Measurements from ENCODE around the gene DBR1.

DBR1 gene

DNA sequence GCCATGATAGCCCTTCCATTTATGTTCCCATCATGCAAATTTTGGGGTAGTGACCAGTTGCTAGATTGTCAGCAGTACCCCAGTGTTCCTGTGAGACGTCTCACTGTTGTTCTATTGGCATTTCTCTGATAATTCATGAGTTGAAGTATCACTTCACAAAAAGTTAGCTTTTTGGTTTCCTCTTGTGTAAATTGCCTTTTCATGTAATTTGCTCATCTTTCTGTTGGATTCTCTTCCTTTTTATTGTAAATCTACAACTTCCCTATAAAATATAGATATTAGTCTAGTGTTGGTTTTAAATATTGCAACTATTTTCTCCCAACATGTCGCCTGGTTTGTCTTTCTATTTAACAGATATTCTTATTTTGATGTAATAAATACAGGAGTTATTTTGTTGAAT is 35.0 kb downstream of the DBR1 start:
- TF ChIP-seq, protein P1, sequence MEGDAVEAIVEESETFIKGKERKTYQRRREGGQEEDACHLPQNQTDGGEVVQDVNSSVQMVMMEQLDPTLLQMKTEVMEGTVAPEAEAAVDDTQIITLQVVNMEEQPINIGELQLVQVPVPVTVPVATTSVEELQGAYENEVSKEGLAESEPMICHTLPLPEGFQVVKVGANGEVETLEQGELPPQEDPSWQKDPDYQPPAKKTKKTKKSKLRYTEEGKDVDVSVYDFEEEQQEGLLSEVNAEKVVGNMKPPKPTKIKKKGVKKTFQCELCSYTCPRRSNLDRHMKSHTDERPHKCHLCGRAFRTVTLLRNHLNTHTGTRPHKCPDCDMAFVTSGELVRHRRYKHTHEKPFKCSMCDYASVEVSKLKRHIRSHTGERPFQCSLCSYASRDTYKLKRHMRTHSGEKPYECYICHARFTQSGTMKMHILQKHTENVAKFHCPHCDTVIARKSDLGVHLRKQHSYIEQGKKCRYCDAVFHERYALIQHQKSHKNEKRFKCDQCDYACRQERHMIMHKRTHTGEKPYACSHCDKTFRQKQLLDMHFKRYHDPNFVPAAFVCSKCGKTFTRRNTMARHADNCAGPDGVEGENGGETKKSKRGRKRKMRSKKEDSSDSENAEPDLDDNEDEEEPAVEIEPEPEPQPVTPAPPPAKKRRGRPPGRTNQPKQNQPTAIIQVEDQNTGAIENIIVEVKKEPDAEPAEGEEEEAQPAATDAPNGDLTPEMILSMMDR (IDR thresholded peaks at IDR 0.05; ENCODE audit: insufficient read depth, low read length, poor library complexity, severe bottlenecking) = no peak
- no peak for DNase-seq (ENCODE audit: extremely low read depth, insufficient read length)
- H3K36me3 ChIP-seq (ENCODE audit: control insufficient read depth, insufficient read depth, low read length) = no peaks in the 10 kb centered on the region
- H3K27me3 ChIP-seq (replicated peaks; ENCODE audit: control insufficient read depth, insufficient read depth, low read length) = no peaks in the 10 kb centered on the region
- no peak overlapping the region for H3K4me3 ChIP-seq (replicated peaks; ENCODE audit: low read depth, low read length)

DNA sequence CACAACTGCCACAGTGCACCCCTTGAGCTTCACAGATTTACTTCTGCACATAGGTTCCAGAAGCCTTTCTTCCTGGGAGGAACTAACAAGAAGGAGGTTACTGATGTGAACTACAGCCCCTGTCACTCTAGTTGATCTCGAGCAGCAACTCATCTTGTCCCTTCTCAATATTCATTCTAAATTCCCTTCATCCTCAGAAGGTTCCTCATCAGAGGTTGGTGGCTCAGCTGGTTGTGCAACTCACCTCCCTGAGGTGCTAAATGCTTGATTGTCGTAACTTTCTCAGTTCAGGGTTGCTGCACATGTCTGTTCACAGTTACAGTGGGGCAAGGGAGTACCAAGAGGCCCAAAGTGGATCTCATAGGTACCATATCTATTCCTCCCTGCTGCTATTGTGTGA is 36.9 kb downstream of the DBR1 start:
- no peaks in the 10 kb centered on the region for H3K36me3 ChIP-seq (ENCODE audit: control insufficient read depth, insufficient read depth, low read length)
- TF ChIP-seq, protein P1 (IDR thresholded peaks at IDR 0.05; ENCODE audit: insufficient read depth, low read length, poor library complexity, severe bottlenecking) = no peak
- DNase-seq (ENCODE audit: extremely low read depth, insufficient read length) = no peak

DNA sequence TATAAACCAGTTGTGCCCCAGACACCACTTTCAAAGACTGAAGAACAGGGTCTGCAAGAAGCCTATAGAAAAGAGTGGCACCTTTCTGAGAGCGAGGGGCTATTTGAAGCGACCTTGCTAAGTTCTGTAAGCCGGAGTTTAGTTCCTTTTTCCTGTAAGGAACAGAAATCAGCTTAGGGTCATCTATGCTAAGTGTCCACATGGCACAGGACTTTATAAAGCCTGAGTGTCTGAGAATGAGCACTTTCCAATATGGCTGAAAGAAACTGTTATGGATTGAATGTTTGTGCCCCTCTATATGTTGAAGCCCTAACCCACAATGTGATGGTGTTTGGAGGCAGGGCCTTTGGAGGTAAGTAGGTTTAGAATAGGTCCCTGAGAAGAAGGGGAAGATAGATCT is 38.5 kb downstream of the DBR1 start:
- H3K4me3 ChIP-seq (replicated peaks; ENCODE audit: low read depth, low read length) = no peak overlapping the region
- DNase-seq (ENCODE audit: extremely low read depth, insufficient read length) = no peak
- no peaks in the 10 kb centered on the region for H3K36me3 ChIP-seq (ENCODE audit: control insufficient read depth, insufficient read depth, low read length)
- TF ChIP-seq, protein P1 (IDR thresholded peaks at IDR 0.05; ENCODE audit: insufficient read depth, low read length, poor library complexity, severe bottlenecking) = no peak
- no peaks in the 10 kb centered on the region for H3K27me3 ChIP-seq (replicated peaks; ENCODE audit: control insufficient read depth, insufficient read depth, low read length)

More for the DNA sequence above, 36.9 kb downstream of the DBR1 start:
- no peak overlapping the region for H3K4me3 ChIP-seq (replicated peaks; ENCODE audit: low read depth, low read length)
- H3K27me3 ChIP-seq (replicated peaks; ENCODE audit: control insufficient read depth, insufficient read depth, low read length) = no peaks in the 10 kb centered on the region

DNA sequence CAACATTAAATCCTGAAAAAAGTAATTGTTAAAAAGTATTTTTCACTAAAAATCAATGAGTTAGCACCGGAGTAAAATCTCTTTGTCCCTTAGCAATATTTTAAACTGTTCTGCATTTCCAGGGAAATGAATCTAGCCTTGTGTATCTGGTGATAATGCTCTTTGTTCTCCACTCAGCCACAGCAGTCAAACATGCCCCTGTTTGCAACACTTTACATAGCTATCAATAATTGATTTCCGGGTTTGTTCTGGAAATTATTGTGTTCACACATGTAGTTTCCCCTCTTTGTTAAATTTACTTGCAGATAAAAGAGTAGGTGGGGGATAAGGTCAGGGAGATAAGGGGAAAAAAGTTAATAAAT is 38.9 kb downstream of the DBR1 start:
- Histone ChIP-seq H3K4me3 (replicated peaks; ENCODE audit: low read depth, low read length) (no peak overlapping the region), H3K36me3 (ENCODE audit: control insufficient read depth, insufficient read depth, low read length) (no peaks in the 10 kb centered on the region), H3K27me3 (replicated peaks; ENCODE audit: control insufficient read depth, insufficient read depth, low read length) (0 out of 2 replicates have a peak, but pooled peaks cover 1% of the 10 kb centered on the region)
- TF ChIP-seq, protein P1 (IDR thresholded peaks at IDR 0.05; ENCODE audit: insufficient read depth, low read length, poor library complexity, severe bottlenecking) = no peak
- no peak for DNase-seq (ENCODE audit: extremely low read depth, insufficient read length)

DNA sequence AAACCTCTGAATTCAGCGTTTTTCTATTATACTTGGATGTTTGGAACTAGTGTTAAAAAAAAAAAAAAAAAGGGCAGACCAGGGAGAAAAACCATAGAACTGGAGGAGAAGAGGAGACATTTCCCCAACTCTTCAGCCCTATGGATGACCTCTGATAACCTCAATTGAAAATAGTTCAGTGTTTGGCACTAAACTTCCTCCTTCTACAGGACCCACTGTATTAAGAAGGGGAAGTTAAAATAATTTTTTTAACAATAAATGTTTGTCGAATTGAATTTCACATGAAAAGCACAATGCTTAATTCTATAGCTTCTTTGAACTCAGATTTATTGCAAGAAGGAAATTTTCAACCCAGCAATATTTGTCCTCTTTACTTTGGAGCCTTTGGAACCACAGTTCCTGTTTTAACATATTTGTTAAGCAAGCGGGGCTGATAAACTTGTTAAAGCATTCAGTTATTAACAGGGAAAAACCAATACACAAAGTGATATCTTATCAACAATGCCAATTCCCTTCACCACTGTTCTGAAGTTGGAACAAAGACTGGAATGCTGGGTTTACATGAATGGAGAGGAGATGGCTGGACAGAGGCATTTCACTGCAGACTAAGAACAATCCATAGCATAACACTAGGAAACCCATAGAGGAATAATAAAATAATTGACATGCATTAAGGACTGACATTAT is 39.4 kb downstream of the DBR1 start:
- no peak for DNase-seq (ENCODE audit: extremely low read depth, insufficient read length)
- TF ChIP-seq, protein P1 (IDR thresholded peaks at IDR 0.05; ENCODE audit: insufficient read depth, low read length, poor library complexity, severe bottlenecking) = no peak
- no peak overlapping the region for H3K4me3 ChIP-seq (replicated peaks; ENCODE audit: low read depth, low read length)

DNA sequence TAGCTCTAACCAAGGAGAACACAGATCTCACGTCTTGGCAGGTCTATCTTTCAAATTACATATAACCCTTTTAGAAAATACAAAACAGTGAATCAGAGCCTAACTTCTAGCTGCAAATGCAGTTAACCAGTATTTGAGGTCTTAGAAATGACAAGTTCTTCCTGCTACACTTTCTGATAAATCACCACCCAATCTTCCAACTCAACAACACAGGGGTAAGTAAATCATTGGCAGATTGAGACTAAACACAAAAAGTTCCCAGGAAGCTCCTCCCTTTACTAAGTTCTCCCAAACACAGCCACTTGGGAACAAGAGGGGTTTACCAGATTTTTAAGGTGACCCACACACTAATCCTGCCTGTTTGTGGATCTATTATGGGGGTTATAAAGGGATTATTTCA is 42.5 kb downstream of the DBR1 start, which contains the start of gene A4GNT:
Gene A4GNT (minus strand): TSS at position 152 of the 400 bp plus-strand sequence. CDS start 1,134 bp downstream, outside the sequence.
- Histone ChIP-seq H3K27me3 (replicated peaks; ENCODE audit: control insufficient read depth, insufficient read depth, low read length) (peaks cover 1% of the 10 kb centered on the region; the same call in 1 of the 2 replicates), H3K4me3 (replicated peaks; ENCODE audit: low read depth, low read length) (no peak within 1 kb of the TSS), H3K36me3 (ENCODE audit: control insufficient read depth, insufficient read depth, low read length) (no peaks in the 10 kb centered on the region)
- no peak for DNase-seq (ENCODE audit: extremely low read depth, insufficient read length)
- TF ChIP-seq, protein P1 (IDR thresholded peaks at IDR 0.05; ENCODE audit: insufficient read depth, low read length, poor library complexity, severe bottlenecking) = no peak

More for the DNA sequence above, 39.4 kb downstream of the DBR1 start:
- Histone ChIP-seq H3K27me3 (replicated peaks; ENCODE audit: control insufficient read depth, insufficient read depth, low read length) (peaks cover 1% of the 10 kb centered on the region; the same call in 1 of the 2 replicates), H3K36me3 (ENCODE audit: control insufficient read depth, insufficient read depth, low read length) (no peaks in the 10 kb centered on the region)
